GM06990 (cell line): ENCODE data around the gene COG1.

Experiments used
- DNase-seq: peaks from one replicate; pipeline ENCODE4 v3.0.0-alpha.2; 2011; ENCODE audit not compliant: insufficient read length; ENCODE audit errors: extremely low read depth
- H3K27me3 ChIP-seq: replicated peaks from 2 replicates; pipeline ENCODE4 v1.6.0; 2011; ENCODE audit warnings: low read length; ENCODE audit not compliant: control insufficient read depth, insufficient read depth
- H3K36me3 ChIP-seq: 2 replicates; pipeline ENCODE4 v1.5.1; 2011; ENCODE audit warnings: low read length; ENCODE audit not compliant: control insufficient read depth, insufficient read depth
- H3K4me3 ChIP-seq: replicated peaks from 2 replicates; pipeline ENCODE4 v1.5.1; 2011; ENCODE audit warnings: low read depth, mild to moderate bottlenecking, control low read depth, low read length
- TF ChIP-seq, protein P1 (sequence below): IDR thresholded peaks from 2 replicates; pipeline ENCODE4 v1.5.1; 2011; ENCODE audit warnings: low read length, control low read depth, mild to moderate bottlenecking, inconsistent platforms; ENCODE audit not compliant: insufficient read depth, poor library complexity, severe bottlenecking

Gene COG1

DNA sequence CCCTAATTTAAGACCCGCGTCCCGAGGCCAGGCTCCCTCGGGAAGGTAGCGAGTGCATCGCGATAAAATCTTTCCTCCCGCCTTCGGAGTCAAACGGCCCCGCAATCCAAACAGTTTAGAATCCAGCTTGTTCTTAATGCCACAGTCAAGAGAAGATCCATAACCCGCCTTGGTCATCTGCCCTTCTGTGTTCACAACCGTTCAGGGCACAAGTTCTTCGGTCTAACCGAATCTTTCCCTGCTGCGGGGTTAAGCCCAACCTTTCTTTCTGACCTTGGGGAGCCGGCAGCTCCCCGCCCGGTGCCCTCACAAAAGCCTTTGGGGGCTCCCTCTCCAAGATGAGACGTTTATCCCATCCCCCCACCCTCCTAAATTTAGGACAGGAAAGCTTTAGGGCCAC, 38.5 kb downstream of the COG1 start:
- no peaks in the 10 kb centered on the region for H3K27me3 ChIP-seq
- peak; percentile 20 for DNase-seq
- TF ChIP-seq, protein P1, sequence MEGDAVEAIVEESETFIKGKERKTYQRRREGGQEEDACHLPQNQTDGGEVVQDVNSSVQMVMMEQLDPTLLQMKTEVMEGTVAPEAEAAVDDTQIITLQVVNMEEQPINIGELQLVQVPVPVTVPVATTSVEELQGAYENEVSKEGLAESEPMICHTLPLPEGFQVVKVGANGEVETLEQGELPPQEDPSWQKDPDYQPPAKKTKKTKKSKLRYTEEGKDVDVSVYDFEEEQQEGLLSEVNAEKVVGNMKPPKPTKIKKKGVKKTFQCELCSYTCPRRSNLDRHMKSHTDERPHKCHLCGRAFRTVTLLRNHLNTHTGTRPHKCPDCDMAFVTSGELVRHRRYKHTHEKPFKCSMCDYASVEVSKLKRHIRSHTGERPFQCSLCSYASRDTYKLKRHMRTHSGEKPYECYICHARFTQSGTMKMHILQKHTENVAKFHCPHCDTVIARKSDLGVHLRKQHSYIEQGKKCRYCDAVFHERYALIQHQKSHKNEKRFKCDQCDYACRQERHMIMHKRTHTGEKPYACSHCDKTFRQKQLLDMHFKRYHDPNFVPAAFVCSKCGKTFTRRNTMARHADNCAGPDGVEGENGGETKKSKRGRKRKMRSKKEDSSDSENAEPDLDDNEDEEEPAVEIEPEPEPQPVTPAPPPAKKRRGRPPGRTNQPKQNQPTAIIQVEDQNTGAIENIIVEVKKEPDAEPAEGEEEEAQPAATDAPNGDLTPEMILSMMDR = no peak
- H3K4me3 ChIP-seq = peak overlapping the region; percentile 95
- H3K36me3 ChIP-seq = no peaks in the 10 kb centered on the region; the same call in 1 of the 2 replicates

DNA sequence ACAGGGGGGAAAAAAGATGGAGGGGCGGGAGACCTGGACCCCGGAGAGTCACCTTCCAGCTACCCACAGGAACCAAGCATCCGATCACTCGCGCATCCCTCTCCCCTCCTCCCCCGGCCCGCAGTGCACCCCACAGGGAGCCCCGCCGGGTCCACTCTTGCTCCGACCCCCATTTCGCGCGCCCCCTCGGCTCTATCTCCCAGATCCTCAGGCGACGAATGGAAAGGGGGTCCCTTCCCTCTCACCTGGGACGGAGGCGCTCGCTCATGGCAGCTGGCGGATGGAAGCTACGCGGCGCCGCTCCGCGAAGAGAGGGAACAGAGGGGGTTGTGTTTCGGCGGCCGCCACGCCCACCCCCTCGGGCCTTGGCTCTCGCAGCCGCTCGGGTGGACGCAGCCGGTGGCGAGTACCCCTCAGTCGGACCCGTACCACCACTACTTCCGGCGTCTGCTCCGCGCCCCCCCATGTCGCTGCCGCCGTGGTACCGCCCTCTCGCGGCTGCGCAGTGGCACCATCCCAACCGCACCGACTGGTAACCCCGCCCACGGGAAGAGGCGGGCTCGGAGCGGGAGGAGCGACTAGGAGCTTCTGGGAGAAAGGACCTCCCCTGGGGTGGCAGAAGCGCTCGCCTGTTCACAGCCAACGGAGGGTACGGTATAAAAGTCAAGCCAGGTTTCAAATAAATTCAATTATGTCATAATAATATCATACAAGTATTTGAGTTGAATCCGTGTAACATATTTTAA, 39.2 kb downstream of the COG1 start:
- H3K27me3 ChIP-seq = no peaks in the 10 kb centered on the region
- TF ChIP-seq, protein P1 = no peak
- DNase-seq = peak; percentile 97
- H3K4me3 ChIP-seq = peak overlapping the region; percentile 95
- H3K36me3 ChIP-seq = peaks cover 3% of the 10 kb centered on the region; the same call in 1 of the 2 replicates

DNA sequence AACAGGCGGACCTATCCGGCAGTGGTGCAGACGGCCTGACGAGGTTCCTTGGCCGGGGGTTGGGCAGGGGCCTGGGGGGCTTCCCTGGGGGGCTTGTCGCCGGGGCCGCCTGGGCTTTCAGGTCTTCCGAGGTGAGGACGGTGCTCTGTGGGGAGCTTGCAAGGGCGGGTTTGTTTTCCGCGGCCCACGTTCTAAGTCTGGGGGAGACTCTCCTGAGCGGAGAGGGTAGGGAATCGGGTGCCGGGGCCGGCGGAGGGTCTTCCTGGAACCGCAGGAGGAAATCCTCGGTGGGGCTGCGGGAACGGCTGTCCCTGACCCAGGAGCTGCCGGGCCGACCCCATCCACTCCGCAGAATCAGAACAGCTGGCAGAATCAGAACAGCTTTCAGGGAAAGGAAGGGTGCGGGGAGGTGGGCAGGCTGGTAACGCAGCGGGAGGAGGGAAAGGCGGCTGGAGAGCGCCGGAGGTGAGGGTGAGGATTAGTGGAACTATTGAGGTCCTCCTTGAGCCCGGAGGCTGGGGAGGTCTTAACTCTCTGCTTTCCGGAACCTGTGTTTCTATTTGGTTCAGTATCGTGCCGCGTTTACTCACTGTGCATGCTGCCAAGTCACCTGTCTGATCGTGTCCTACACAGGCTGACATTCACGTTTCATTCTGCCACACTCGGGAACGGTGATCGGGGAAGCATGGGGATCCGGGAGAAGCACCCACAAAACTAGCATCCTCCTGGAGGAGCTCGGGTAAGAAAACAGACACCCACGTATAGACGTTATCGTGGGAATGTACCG, 39.9 kb downstream of the COG1 start:
- peak overlapping the region; percentile 95 for H3K4me3 ChIP-seq
- no peak for DNase-seq

DNA sequence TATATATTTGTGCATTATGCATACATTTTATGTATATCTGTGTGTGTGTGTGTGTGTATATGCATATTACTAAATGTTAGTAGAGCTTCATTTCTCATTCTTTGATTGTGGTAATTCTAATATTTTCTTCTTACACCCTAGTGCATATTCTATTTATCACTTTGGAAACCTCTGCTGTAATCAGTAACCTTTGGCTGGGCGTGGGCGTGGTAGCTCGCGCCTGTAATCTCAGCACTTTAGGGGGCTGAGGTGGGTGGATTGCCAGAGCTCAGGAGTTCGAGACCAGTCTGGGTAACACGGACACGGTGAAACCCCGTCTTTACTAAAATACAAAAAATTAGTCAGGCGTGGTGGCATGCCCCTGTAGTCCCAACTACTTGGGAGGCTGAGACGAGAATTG, 41.9 kb downstream of the COG1 start:
- Histone ChIP-seq H3K36me3 (peaks cover 5% of the 10 kb centered on the region), H3K4me3 (no peak overlapping the region), H3K27me3 (no peaks in the 10 kb centered on the region)
- TF ChIP-seq, protein P1 = no peak
- no peak for DNase-seq

More for the DNA sequence above, 39.9 kb downstream of the COG1 start:
- Histone ChIP-seq H3K27me3 (no peaks in the 10 kb centered on the region), H3K36me3 (peaks cover 4% of the 10 kb centered on the region)
- TF ChIP-seq, protein P1 = no peak

DNA sequence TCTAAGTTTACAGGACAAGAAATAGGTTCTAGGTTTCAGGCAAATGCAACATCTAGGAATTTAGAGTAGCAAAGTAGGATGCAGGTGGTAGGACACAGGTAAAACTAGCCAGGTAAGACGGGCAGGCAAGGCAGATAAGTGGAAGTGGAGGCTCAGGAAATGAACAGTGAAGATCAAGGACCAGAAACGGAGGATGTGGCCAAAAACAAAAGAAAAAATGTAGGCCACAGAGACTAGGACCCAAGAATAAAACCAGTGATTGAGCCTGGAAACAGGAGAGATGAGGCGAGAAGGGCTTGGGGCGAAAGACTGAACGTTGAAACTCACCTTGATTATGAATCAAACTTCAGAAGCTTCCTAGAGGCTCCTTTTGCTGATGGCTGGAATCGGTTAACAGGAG, 44.9 kb downstream of the COG1 start:
- TF ChIP-seq, protein P1 = no peak
- Histone ChIP-seq H3K4me3 (no peak overlapping the region), H3K36me3 (peaks cover 5% of the 10 kb centered on the region), H3K27me3 (no peaks in the 10 kb centered on the region)
- no peak for DNase-seq
